Panc1 (cell line): Measurements from ENCODE around the gene OXT. TPM values are rescaled to one million over a fixed set of nuclear protein-coding genes. Genes with fewer than 3 reads are reported as not detected.

Source experiments
- ATAC-seq: fragments of 200-7000 bp; cut with Tn5 transposase; 2 replicates; pipeline ENCODE4 v1.9.1; 2020; ENCODE audit warnings: mild to moderate bottlenecking, moderate library complexity
- BruUV-seq: library from RNA; stranded (reverse); fragments of 400-500 nt; replicated peaks from 2 replicates; lab custom pipeline; 2021; lab: Mats Ljungman, UMichigan
- CTCF ChIA-PET: fragments of 300-600 bp; sonication (Branson Sonifier 250); formaldehyde crosslinking; loops from one replicate; lab custom pipeline; 2022; ENCODE audit warnings: antibody characterized with exemption; lab: Charles Lee
- POLR2A ChIA-PET: fragments of 300-600 bp; sonication (Branson Sonifier 250); formaldehyde crosslinking; loops from one replicate; lab custom pipeline; 2022; ENCODE audit warnings: antibody characterized with exemption; lab: Charles Lee
- DNase-seq: peaks from one replicate; pipeline ENCODE4 v3.0.0-alpha.2; 2010; ENCODE audit warnings: low read depth, low spot score
- H3K27ac ChIP-seq: 2 replicates; pipeline ENCODE4 v1.5.1; 2011; ENCODE audit warnings: mild to moderate bottlenecking, low read length, inconsistent platforms
- H3K27me3 ChIP-seq: fragments of 200-500 bp; sonication (Bioruptor generic); 2 replicates; pipeline ENCODE4 v1.6.0; 2014; ENCODE audit warnings: low read length, inconsistent platforms; ENCODE audit not compliant: control insufficient read depth, insufficient read depth
- H3K36me3 ChIP-seq: fragments of 200-500 bp; sonication (Bioruptor generic); 2 replicates; pipeline ENCODE4 v1.5.1; 2014; ENCODE audit warnings: inconsistent platforms, mild to moderate bottlenecking, low read length, moderate library complexity; ENCODE audit not compliant: control insufficient read depth, insufficient read depth
- H3K4me1 ChIP-seq: 2 replicates; pipeline ENCODE4 v1.5.1; 2011; ENCODE audit warnings: inconsistent platforms, mild to moderate bottlenecking, low read length, moderate library complexity; ENCODE audit not compliant: control insufficient read depth, insufficient read depth
- H3K4me3 ChIP-seq, 2 experiments: 2 replicates each; pipeline ENCODE4 v1.5.1; 2011 to 2012; ENCODE audit warnings: low read depth in 2 of 2, low read length in 2 of 2, mild to moderate bottlenecking in 2 of 2, inconsistent platforms in 1 of 2, moderate library complexity in 1 of 2
- H3K9me3 ChIP-seq: fragments of 200-500 bp; sonication (Bioruptor generic); 2 replicates; pipeline ENCODE4 v1.5.1; 2014; ENCODE audit warnings: low read depth, mild to moderate bottlenecking, inconsistent platforms, low read length, moderate library complexity; ENCODE audit not compliant: control insufficient read depth, insufficient read depth
- CTCF ChIP-seq: fragments of 450-650 bp; IDR thresholded peaks from 2 replicates; pipeline ENCODE4 v1.5.1; 2017; ENCODE audit warnings: mild to moderate bottlenecking
- POLR2AphosphoS5 ChIP-seq: IDR thresholded peaks from 2 replicates; pipeline ENCODE4 v1.6.1; 2012; ENCODE audit warnings: mild to moderate bottlenecking, low read depth, low read length, moderate library complexity
- REST ChIP-seq, 2 experiments: IDR thresholded peaks; 2 replicates each; pipeline ENCODE4 v1.6.1; 2011 to 2012; ENCODE audit warnings: low read depth in 2 of 2, control low read depth in 1 of 2, low read length in 1 of 2, mild to moderate bottlenecking in 1 of 2, moderate library complexity in 1 of 2; ENCODE audit not compliant: insufficient read depth in 1 of 2
- SIN3A ChIP-seq: IDR thresholded peaks from 2 replicates; pipeline ENCODE4 v1.6.1; 2012; ENCODE audit warnings: low read depth, mild to moderate bottlenecking, low read length, moderate library complexity, borderline replicate concordance; ENCODE audit not compliant: insufficient read depth
- TCF7L2 ChIP-seq: IDR thresholded peaks from 2 replicates; pipeline ENCODE4 v1.6.1; 2011; ENCODE audit warnings: mild to moderate bottlenecking, low read depth, low read length, inconsistent platforms
- in situ Hi-C: cut with HindIII; loops from 2 replicates; pipeline ENCODE4 v1.10.0; 2016; ENCODE audit warnings: low sequenced_read_pairs, low pct_unique_long_range_greater_than_20kb
- intact Hi-C: fragments of 100-400 bp; cut with micrococcal nuclease; formaldehyde crosslinking; loops from one replicate; pipeline ENCODE4 v1.10.0; 2022; ENCODE audit not compliant: unreplicated experiment
- total RNA-seq: library from RNA; stranded (reverse); gene quantifications from one replicate; pipeline ENCODE4 v1.2.1, GENCODE V29; 2021; ENCODE audit not compliant: unreplicated experiment

The OXT gene
- total RNA-seq, 1 experiment from 2014 or later = not detected

DNA sequence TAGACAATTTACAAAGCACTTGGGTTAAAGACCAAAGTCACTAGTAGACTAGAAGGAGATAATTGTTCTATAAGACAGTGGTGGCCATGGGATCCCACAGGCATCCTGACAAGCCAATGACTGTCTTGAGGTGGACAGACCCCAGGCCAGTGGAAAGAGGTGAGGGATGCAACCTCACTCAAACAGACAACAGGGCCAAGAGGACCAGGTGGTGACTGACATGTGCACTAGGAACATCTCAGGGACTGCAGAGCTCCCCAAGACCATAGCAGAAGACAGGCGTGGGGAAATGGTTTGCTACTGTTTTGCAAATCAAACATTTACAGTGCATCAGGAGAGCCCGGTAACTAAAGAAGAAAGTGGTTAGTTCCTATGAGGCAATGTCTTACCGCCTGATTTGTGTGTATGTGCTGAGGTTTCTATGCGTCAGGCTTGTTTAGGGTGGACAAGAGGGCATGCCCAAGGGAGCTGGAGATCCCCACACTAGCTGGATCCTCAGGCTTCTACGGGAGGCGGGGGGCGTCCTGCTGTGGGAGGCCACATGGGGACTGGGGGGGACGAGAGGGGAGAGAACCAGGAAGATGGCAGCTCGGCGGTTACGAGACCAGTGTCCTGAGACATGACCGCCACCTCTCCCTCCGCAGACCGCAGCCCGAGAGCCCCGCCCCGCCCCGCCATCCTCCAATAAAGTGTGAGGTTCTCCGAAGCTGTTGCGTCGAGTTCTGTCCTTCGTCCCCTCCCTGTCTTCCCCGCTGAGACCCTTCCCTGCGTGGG, 26.2 kb upstream of the OXT start:
- TF ChIP-seq SIN3A = no peak
- TF ChIP-seq TCF7L2 = no peak
- no peak for TF ChIP-seq POLR2AphosphoS5
- no peak for TF ChIP-seq CTCF
- TF ChIP-seq REST (IDR thresholded peaks at IDR 0.05; ENCODE audit: insufficient read depth in 1 of 2, low read depth in 2 of 2, low read length in 1 of 2) = no peak
- intact Hi-C loops (no loop called here), in situ Hi-C loops (no loop called here)
- peaks cover 8% of the 10 kb centered on the region; the same call in 1 of the 2 replicates for H3K4me1 ChIP-seq
- POLR2A ChIA-PET = no interaction called here
- H3K27me3 ChIP-seq = no peaks in the 10 kb centered on the region
- no peaks in the 10 kb centered on the region for H3K9me3 ChIP-seq
- H3K27ac ChIP-seq = peak overlapping the region; percentile 86
- CTCF ChIA-PET = no interaction called here
- H3K36me3 ChIP-seq = peaks cover 5% of the 10 kb centered on the region; the same call in 1 of the 2 replicates
- DNase-seq (no peak), ATAC-seq (peak; percentile 88)
- peak overlapping the region; percentile 82 to 88 for H3K4me3 ChIP-seq
- BruUV-seq = no TSS peak

DNA sequence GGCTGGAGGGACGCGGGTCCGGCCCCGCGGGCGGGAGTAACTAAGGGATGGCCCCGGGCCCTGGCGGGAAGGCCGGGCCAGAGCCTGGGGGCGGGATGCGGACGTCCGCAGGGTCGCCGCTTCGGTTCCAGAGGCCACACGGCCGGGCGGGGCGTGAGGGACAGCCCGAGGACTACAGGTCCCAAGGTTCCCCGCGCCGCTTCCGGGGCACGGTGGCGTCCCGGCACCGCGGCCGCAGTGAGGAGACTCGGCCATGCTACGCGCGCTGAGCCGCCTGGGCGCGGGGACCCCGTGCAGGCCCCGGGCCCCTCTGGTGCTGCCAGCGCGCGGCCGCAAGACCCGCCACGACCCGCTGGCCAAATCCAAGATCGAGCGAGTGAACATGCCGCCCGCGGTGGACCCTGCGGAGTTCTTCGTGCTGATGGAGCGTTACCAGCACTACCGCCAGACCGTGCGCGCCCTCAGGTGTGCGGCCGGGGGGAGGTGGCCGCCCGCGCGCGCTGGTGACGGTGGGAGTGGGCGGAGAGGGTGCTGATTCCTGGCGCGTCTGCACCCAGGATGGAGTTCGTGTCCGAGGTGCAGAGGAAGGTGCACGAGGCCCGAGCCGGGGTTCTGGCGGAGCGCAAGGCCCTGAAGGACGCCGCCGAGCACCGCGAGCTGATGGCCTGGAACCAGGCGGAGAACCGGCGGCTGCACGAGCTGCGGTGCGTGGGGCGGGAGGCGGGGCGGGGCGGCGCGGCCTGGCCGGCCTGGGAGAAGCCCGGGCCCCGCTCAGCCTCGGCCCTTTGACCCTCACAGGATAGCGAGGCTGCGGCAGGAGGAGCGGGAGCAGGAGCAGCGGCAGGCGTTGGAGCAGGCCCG, 25.4 kb upstream of the OXT start, which contains the start of gene MRPS26:
TSS of gene MRPS26 (plus strand) at position 237 of the 861 bp plus-strand sequence. CDS start at position 254, 17 bp downstream.
- ChIA-PET CTCF (interaction anchor here (0.5 kb wide), 1 partner anchor 115 kb away, joined by 3 read pairs; no protein-coding TSS in a partner anchor), POLR2A (no interaction called here)
- intact Hi-C loops (no loop called here), in situ Hi-C loops (no loop called here)
- no peaks in the 10 kb centered on the region for H3K27me3 ChIP-seq
- peak within 1 kb of the TSS; percentile 82 to 88 for H3K4me3 ChIP-seq
- peak within 1 kb of the TSS; percentile 86 for H3K27ac ChIP-seq
- no TSS peak for BruUV-seq
- peaks cover 8% of the 10 kb centered on the region for H3K4me1 ChIP-seq
- H3K36me3 ChIP-seq = peaks cover 5% of the 10 kb centered on the region; the same call in 1 of the 2 replicates
- no peak for DNase-seq
- TF ChIP-seq POLR2AphosphoS5 (peak; percentile 82), CTCF (no peak), SIN3A (peak; percentile 85; the same call in 1 of the 2 replicates), REST (IDR thresholded peaks at IDR 0.05; ENCODE audit: insufficient read depth in 1 of 2, low read depth in 2 of 2, low read length in 1 of 2) (no peak), TCF7L2 (no peak)
- ATAC-seq = peak; percentile 96
- H3K9me3 ChIP-seq = no peaks in the 10 kb centered on the region
